Lower lobe of right lung (tissue), 2 donors: Measurements from ENCODE around the gene CDIP1. TPM values are rescaled to one million over a fixed set of nuclear protein-coding genes. Genes with fewer than 3 reads are reported as not detected.

Experiments
- ATAC-seq, 2 donors: fragments of 200-7000 bp; cut with Tn5 transposase; one replicate each; pipeline ENCODE4 v1.9.1; 2020 to 2022; ENCODE audit warnings: mild to moderate bottlenecking in 2 of 2, moderate library complexity in 2 of 2
- DNase-seq: peaks from one replicate; pipeline ENCODE4 v3.0.0-alpha.2; 2020
- H3K27ac ChIP-seq: fragments of 200-600 bp; one replicate; pipeline ENCODE4 v1.8.0; 2022
- H3K27me3 ChIP-seq: fragments of 200-600 bp; one replicate; pipeline ENCODE4 v1.8.0; 2022; ENCODE audit warnings: low read depth
- H3K36me3 ChIP-seq: fragments of 200-600 bp; one replicate; pipeline ENCODE4 v1.8.0; 2022; ENCODE audit warnings: mild to moderate bottlenecking
- H3K4me1 ChIP-seq: fragments of 200-600 bp; one replicate; pipeline ENCODE4 v1.8.0; 2022
- H3K4me3 ChIP-seq: fragments of 200-600 bp; one replicate; pipeline ENCODE4 v1.8.0; 2022; ENCODE audit warnings: mild to moderate bottlenecking
- H3K9me3 ChIP-seq: fragments of 200-600 bp; one replicate; pipeline ENCODE4 v1.8.0; 2022
- CTCF ChIP-seq: fragments of 200-600 bp; IDR thresholded peaks from one replicate; pipeline ENCODE4 v1.8.0; 2022; ENCODE audit warnings: antibody characterized with exemption, mild to moderate bottlenecking
- intact Hi-C: fragments of 100-400 bp; cut with DNase I; formaldehyde crosslinking; loops from one replicate; pipeline ENCODE4 v1.11.0; 2022
- total RNA-seq: library from RNA; stranded (reverse); fragmentation: NEBNext Ultra II Directional; extraction: Animal tissue kit (Norgen Biotek cat#: 25700); gene quantifications from one replicate; pipeline ENCODE4 v1.2.1, GENCODE V29; 2021
- donor health status: DM: no; HTN: yes; CAD: no; lungs with severe emphysema.

Gene CDIP1
- total RNA-seq, 1 donor from 2014 or later: 21.1 TPM

- no peaks in the 10 kb centered on the region for H3K36me3 ChIP-seq
- peaks cover 10% of the 10 kb centered on the region for H3K4me1 ChIP-seq
- TF ChIP-seq CTCF: no peak
- no peaks in the 10 kb centered on the region for H3K27me3 ChIP-seq
- DNase-seq: no peak
- intact Hi-C loops: no loop called here
- no peak for ATAC-seq
- no peak overlapping the region for H3K27ac ChIP-seq
- no peaks in the 10 kb centered on the region for H3K9me3 ChIP-seq
- no peak overlapping the region for H3K4me3 ChIP-seq
These were observed 5.1 kb downstream of the CDIP1 start for GRCh38 chr16:4533490-4533889.

GRCh38 chr16:4532238-4532637, 6.3 kb downstream of the CDIP1 start:
- TF ChIP-seq CTCF: no peak
- ATAC-seq: no peak

GRCh38 chr16:4531811-4532210, 6.8 kb downstream of the CDIP1 start:
- intact Hi-C loops: no loop called here
- ATAC-seq (no peak), DNase-seq (no peak)
- Histone ChIP-seq H3K4me3 (no peak overlapping the region), H3K9me3 (no peaks in the 10 kb centered on the region), H3K27me3 (no peaks in the 10 kb centered on the region), H3K36me3 (no peaks in the 10 kb centered on the region), H3K4me1 (peaks cover 2% of the 10 kb centered on the region), H3K27ac (no peak overlapping the region)
- TF ChIP-seq CTCF: no peak

More at GRCh38 chr16:4532238-4532637, 6.3 kb downstream of the CDIP1 start:
- Histone ChIP-seq H3K27me3 (no peaks in the 10 kb centered on the region), H3K36me3 (no peaks in the 10 kb centered on the region), H3K4me1 (peaks cover 6% of the 10 kb centered on the region), H3K9me3 (no peaks in the 10 kb centered on the region), H3K27ac (no peak overlapping the region), H3K4me3 (no peak overlapping the region)
- intact Hi-C loops: no loop called here
- DNase-seq: no peak

- H3K4me3 ChIP-seq: no peak overlapping the region
- no peaks in the 10 kb centered on the region for H3K36me3 ChIP-seq
- ATAC-seq: no peak
- no peak overlapping the region for H3K27ac ChIP-seq
- no peak for DNase-seq
- H3K9me3 ChIP-seq: no peaks in the 10 kb centered on the region
- TF ChIP-seq CTCF: no peak
- no peaks in the 10 kb centered on the region for H3K4me1 ChIP-seq
- no peaks in the 10 kb centered on the region for H3K27me3 ChIP-seq
- intact Hi-C loops: no loop called here
These were observed 9.2 kb downstream of the CDIP1 start for GRCh38 chr16:4529085-4530060.

- ATAC-seq (no peak), DNase-seq (no peak)
- H3K27me3 ChIP-seq: no peaks in the 10 kb centered on the region
- H3K36me3 ChIP-seq: peaks cover 6% of the 10 kb centered on the region
- intact Hi-C loops: no loop called here
- no peak overlapping the region for H3K4me3 ChIP-seq
- no peak overlapping the region for H3K27ac ChIP-seq
- TF ChIP-seq CTCF: no peak
- H3K9me3 ChIP-seq: no peaks in the 10 kb centered on the region
- peaks cover 7% of the 10 kb centered on the region for H3K4me1 ChIP-seq
These were observed 12.8 kb downstream of the CDIP1 start for GRCh38 chr16:4525634-4526277.
